SK-N-DZ (cell line): ENCODE data around the gene SLC4A3.

Experiments
- DNase-seq: peaks from one replicate; pipeline ENCODE4 v3.0.0-alpha.2; 2015; ENCODE audit warnings: low spot score

SLC4A3 gene

DNA sequence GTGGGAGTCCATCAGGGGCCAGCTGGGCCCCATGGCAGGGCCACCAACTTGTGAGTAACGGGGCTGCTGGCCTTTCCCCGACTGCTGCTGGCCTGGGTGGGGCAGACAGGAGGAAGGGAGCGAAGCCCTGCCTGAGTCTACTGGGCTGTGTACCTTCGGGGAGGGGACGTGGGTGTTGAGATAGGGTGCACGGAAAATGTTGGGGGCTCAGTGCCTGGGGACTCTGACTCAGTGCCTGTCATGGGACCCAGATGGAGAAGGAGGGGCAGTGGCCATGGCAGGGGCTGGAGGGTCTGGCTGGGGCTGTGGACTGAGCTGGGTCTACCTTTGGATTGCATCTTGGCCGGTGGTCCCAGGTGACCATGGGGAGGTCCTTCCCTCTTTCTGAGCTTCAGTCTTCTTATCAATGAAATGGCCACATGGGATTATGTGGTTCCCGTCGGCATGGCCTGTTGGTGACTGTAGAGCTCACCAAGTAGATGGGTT lies 4.0 kb downstream of the SLC4A3 start:
- DNase-seq: no peak

DNA sequence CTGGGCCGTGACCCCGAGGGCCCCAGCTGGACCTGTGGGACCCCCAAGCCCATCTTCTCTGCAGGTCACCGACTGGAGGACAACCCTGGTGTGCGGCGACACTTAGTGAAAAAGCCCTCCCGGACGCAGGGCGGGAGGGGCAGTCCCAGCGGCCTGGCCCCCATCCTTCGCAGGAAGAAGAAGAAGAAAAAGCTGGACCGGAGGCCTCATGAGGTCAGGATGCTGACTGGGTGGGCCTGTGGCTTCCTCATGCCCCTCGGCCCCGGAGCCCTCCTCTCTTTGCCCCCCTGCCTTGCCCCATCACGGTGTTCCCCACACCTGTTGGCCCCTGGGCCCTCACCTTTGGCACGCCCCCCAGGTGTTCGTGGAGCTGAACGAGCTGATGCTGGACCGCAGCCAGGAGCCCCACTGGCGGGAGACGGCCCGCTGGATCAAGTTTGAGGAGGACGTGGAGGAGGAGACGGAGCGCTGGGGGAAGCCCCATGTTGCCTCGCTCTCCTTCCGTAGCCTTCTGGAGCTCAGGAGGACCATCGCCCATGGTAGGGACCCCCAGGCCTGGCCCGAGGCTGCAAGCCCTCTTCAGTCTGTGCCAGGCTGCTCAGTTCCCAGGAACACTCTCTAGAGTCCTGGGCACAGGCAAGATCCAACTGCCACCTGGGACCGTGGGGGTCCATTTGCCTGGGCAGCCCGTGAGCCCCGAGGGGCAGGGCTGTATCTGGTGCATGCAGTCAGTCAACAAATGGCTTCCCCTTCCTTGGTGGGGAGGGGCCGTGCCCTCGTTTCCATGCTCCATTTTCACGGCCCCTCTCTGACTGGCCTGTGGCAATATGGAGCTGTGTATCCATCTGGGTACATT lies 4.7 kb downstream of the SLC4A3 start:
- DNase-seq: no peak

DNA sequence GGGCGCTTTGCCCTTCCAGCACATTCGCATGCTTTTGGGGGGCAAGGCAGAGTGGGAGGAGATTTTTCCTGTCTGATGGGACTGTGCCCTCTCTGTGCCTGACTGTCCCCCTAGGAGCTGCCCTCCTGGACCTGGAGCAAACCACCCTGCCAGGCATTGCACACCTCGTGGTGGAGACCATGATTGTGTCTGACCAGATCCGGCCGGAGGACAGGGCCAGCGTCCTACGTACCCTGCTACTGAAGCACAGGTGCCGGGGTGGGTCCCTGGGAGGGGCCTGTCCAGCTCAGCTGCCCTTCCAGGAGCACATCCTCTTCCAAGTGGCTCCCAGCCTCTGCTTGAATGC lies 5.3 kb downstream of the SLC4A3 start:
- no peak for DNase-seq

DNA sequence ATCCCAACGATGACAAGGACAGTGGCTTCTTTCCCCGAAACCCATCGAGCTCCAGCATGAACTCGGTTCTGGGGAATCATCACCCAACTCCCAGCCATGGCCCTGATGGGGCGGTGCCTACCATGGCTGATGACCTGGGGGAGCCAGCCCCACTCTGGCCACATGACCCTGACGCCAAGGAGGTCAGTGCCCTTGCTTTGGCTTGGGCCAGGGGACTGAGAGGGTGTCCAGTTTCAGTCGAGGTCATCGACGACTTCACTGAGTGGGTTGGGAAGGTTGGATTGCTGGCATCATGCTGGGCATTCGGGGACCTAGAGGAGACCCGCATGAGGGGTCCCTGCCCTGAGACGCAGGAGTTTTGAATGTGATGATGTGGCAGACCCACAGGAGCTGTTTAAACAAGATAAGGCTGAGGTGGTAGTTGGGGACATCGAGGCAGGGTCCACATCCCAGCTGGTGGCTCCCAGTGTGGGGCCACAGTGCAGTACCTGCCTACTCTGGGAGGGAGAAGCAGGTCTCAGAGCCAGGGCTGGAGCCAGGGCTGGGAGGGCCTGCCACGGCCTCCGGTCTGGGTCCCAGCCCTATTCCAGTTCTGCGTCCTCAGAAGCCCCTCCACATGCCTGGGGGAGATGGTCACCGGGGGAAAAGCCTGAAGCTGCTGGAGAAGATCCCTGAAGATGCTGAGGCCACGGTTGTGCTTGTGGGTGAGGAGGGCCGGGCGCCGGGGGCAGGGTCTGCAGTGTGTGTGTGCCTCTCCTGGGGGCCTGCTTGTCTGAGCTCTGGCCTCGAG lies 6.0 kb downstream of the SLC4A3 start:
- DNase-seq: no peak

DNA sequence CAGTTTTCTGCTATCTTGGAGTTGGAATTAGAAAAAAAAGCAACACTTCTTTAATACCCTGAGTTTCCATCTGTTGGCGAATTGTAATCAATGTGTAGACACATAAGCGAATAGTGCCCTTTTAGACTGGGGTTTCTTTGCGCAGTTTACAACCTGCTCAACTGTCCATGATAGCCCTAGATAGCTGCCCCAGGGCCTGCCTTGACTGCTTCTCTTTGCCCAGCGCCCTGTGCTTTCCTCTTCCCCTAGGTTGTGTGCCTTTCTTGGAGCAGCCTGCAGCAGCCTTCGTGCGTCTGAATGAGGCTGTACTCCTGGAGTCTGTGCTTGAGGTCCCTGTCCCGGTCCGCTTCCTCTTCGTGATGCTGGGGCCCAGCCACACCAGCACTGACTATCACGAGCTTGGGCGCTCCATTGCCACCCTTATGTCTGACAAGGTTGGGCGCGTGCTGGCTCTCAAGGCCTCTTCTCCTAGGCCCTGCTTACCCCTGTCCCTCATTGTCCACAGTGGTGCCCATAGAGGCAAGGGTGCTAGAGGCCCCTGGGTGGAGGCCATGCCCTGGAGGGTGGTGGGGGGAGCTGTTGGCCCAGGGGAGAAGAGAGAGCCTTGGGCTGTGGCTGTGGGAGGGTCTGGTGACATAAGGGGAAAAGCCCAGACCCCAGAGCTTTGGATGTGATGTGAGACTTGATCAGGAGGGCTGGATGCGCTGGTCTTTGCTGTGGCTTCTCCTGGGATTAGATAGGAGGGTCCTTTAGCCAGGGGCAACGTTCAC lies 6.9 kb downstream of the SLC4A3 start:
- no peak for DNase-seq

DNA sequence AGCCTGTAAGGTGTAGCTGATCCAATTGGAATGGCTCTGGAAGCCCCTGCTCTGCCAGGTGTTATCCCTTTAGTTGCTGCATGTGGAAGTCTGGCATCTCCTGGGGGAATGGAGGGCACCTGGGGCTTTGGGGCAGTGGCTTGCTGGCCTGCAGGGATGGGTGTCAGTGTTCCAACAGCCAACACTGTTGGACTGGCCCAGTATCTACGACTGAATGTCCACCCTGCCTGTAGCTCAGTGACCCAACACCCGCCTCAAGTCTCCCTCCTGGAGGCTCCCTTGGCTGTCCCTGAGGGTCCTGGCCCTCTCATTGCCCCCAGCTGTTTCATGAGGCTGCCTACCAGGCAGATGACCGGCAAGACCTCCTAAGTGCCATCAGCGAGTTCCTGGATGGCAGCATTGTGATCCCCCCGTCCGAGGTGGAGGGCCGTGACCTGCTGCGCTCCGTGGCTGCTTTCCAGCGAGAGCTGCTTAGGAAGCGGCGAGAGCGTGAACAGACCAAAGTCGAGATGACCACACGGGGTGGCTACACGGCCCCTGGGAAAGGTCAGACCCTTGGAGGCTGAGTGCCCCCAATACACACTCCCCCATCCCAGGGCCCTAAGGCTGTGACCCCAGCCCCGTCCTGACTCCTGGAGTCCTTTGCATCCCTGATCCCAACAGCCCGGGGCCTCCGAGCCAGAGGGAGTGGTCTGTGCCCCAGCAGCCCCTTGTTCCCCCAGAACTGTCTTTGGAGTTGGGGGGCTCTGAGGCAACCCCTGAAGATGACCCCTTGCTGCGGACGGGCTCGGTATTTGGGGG lies 7.7 kb downstream of the SLC4A3 start:
- DNase-seq: no peak

DNA sequence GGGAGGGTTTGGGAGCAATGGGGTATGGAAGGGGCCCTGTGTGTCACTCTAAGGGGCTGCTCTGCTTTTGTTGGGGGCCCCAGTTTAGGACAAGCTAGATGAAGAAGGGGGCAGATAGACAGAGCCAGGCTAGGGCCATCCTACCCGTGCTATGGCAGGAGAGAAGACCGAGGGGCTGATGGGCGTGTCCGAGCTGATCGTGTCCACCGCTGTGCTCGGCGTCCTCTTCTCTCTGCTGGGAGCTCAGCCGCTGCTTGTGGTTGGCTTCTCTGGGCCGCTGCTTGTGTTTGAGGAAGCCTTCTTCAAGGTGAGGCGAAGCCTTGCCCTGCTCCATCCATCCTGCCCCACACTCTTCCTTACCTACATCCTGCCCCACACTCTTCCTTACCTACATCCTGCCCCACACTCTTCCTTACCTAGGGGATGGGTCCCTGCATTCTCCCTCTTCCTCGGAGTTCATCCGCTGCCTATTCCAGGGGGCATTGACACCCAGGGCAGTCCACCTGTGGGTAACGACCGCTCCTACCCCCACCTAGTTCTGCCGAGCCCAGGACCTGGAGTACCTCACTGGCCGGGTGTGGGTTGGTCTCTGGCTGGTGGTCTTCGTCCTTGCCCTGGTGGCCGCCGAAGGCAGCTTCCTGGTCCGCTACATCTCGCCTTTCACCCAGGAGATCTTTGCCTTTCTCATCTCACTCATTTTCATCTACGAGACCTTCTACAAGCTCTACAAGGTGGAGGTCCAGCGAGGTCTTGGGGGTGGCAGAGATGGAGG lies 8.9 kb downstream of the SLC4A3 start:
- no peak for DNase-seq

DNA sequence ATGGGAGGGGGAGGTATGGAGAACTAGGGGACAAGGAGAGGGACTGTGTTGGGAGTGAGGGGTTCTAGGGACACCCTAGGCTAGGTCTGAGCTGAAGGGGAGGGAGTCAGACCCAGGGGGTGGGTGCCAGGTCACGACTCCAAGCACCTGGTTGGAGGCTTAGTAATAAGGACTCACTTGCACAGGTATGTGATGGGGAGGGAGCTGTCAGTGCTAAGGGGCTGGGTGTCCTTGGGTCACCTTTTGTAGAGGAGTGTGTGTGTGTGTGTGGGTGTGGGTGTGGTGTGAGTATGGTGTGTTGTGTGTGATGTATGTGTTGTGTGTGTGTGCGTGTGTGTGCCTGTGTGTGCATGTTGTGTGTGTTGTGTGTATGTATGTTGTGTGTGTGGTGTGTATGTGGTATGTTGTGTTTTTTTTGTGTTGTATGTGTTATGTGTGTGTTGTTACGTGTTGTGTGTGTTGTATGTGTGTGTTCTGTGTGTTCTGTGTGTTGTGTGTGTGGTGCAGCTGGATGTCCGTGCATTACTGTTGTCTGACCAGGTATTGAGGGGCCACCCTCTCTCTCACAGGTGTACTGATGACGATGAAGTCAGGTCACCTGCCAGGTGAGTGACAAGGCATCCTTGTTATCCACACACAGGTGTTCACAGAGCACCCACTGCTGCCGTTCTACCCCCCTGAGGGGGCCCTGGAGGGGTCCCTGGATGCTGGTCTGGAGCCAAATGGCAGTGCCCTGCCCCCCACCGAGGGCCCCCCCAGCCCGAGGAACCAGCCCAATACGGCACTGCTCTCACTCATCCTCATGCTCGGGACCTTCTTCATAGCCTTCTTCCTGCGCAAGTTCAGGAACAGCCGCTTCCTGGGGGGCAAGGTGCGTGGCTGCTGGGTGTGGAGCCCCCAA lies 9.8 kb downstream of the SLC4A3 start:
- DNase-seq: no peak

DNA sequence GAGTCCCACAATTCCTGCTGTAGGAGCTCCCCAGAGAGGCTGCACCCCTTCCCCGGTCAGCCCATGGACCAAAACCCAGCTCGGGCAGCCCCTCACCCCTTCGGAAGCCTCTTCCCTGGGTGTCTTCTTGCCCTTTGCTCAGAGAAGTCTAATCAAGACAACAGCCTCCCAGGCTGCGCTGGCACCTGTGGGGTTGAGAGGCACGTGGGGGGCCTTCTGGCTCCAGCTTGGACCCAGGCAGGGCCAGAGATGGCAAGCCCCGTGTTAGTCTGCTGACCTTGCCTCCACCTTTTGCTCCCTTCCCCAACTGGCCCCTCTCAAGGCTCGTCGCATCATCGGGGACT lies 10.4 kb downstream of the SLC4A3 start:
- no peak for DNase-seq

DNA sequence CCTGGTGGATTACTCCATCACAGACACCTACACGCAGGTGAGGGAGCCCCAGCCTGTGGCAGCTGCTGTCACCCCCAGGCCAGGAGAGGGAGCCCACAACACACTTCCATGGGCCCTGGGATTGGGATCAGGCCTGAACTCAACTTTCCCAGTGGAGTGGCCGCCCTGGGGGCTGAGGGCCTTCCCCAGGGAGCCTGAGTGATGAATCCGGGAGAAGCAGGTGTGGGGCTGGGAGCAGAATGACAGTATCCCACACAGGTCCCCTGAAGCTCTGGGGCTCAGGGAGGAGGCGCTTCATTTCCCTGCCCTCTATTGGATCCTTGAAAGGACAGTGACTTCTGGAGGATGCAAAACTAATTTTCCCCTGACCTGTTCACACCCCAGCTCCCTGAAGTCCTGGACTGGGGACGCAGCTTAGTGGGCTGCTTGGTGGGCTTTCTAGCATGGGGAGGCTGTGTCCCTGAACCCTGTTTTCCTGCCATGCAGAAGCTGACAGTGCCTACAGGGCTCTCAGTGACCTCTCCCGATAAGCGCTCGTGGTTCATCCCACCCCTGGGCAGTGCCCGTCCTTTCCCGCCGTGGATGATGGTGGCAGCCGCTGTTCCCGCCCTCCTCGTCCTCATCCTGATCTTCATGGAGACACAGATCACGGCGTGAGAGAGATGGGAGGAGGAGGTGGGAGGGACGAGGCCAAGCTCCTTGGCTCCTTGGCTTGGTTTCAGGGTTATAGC lies 11.0 kb downstream of the SLC4A3 start:
- DNase-seq: no peak

DNA sequence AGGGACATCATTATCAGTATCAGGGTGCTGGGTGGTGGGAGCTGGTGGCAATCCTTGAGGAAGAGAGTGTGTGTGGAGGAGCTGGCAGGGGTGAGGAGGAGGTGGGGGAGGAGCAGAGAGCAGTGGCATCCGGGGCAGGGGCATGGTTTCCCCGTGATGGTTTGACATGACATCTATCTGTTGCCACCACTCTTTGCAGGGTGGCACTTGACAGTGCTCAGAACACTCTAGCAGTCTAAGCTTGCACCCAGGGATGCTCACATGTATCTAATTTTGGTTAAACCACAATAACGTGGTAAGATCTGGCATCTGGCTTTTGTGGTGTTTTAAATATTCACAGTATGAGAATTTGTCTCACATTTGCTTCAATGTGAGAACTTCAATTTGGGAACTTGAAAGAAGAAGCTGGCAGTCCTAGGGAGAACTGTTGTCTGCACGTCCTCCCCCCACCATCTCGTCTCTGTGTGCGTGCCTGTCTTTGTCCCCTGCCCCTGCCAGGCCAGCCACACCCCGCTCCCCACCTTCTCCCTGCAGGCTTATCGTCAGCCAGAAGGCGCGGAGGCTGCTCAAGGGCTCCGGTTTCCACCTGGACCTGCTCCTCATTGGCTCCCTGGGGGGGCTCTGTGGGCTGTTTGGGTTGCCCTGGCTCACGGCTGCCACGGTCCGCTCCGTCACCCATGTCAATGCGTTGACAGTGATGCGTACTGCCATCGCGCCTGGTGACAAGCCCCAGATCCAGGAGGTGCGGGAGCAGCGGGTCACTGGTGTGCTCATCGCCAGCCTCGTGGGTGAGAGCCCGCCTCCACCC lies 11.7 kb downstream of the SLC4A3 start:
- no peak for DNase-seq

DNA sequence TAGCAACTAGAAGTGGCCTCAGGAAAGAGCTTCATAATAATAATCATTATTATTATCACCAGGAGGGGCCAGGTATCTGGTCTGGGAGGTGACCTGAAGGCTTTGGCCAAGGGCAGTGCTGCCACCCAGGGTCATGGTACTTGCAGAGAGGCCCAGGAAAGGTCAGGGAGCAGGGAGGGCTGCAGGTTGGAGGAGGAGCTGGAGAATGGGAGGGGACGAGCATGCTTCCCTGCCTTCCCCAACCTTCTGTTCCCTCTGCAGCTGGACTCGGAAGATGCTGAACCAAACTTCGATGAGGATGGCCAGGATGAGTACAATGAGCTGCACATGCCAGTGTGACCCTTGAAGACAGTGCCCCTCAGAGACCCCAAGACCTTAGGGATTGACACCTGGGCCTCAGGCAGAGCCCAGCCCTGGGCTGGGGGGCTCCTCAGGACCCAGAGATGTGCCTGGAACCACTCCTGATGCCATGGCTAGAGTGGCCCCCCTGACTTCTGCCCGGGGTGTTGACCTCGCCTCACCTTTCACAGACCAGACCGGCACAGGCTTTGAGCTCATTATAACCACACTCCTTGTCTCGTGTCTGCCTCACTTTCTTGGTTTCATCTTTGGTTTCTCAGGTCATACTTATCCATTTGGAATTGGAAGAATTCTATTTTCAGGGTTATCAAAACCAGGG lies 14.1 kb downstream of the SLC4A3 start:
- no peak for DNase-seq

DNA sequence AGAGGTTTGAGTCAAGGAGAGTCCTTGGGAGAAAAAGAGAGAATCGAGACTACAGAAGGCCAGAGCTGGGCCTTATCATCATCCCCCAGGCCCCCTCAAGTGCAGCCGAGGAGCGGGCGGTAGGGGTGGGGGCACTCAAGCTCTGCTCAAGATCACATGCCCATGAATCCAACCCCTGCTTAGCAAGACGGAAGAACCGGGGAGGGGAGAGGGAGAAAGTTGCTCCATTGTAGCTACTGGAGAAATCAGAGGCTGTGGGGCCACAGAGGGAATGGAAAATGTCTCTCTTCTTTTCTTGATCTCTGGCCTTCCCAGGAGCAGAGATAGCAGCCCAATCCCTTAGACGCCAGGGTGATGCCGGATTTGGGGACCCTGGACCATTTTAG lies 14.6 kb downstream of the SLC4A3 start:
- no peak for DNase-seq

DNA sequence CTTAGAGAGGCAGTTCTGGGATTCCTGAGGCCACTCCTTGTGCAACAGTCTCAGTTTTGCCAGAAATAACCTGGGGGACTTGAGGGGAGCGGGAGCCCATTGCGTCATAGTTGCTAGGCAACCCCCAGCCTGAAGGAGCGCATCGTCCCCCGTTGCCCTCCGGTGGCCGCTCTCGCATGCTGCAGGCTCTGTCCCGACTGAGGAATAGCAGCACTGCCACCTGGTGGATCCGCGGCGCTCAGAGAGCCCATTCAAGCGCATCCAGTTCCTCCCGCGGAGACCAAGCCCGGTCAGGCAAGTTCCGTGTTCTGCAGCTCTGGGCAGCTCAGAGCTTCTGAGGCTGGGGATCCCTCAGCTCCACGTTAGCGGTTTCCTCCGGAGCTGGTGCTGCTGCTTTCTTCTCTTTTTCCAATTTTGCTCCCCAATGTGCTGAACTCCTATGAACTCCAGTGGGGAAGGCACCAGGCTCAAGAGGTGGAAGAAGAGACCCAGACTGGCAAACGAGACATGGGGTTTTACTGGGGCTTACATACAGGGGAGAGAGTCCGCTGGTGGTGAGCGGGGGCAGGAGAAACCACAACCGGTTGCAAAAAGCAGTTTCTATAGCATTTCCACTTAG lies 15.1 kb downstream of the SLC4A3 start:
- DNase-seq: peak; percentile 91

DNA sequence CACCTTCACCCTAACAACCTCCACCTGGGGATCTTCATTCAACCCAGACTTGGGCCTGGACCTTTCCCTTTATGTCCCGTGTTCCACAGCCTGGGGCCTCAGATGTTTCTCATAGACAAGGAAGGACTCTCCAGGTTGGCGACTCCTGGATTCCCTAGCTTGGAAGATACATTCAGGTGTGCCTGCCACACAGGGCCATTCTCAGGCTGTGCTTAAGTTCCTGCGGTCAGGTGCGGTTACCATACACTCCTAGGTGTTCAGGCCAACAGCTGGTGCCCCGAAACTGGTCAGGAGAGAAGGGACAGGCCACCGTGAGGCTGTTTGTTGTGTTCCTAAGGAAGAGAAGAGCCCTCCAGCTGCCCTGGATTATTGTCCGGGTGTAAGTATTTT lies 15.6 kb downstream of the SLC4A3 start:
- no peak for DNase-seq

DNA sequence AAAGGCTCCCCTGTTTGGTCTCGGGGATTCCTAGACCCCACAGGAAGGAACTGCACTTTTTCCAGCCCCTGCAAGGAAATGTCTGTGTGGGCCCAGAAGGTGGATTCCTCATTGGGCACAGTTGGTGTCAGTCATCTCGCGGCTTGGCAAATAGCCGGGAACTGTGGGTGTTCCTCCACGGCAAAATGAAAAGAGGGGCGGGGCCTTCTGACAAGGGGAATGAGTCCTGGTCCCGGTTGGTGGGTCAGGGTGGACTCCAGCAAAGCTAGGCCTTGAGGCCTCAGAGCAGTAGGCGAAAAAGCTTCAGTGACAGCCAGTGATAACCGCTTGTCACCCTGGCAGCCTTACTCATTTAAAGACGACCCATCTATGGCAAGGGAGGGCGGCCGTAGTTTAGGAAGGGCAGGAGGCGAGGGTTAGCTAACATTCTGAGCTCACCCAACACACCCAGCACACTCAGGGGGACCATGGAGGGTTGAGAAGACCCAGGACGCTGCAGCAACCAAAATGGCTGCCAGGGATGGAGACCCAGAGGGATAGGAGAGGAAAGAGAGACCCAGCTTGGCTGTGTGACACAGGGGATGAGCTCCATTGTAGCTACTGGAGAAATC lies 16.5 kb downstream of the SLC4A3 start:
- peak; percentile 76 for DNase-seq
